ENCODE measurements around the gene MACROD2. TPM values are rescaled to one million over a fixed set of nuclear protein-coding genes. Genes with fewer than 3 reads are reported as not detected.

The MACROD2 gene
- total RNA-seq, 1 experiment from 2014 or later = 0.86 TPM

DNA sequence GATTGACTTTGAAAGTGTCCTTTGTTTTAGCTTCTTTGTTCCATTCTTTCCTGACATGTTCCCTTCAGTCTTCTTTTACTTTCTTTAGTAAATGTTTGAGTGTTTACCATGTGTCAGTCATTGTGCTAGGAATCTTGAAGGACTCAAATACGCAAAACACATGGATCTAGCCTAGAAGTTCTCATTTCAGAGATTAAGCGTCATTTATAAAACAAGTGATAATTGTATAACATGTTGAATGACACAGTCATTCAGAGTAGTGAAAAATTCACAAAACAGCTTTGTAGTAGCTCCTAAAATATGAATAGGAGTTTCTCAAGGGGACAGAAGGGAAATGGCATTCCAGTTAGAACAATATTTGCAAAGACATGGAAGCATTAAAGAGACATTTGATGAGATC is 66.9 kb downstream of the MACROD2 start:
- no peak for DNase-seq (ENCODE audit: low read depth)

DNA sequence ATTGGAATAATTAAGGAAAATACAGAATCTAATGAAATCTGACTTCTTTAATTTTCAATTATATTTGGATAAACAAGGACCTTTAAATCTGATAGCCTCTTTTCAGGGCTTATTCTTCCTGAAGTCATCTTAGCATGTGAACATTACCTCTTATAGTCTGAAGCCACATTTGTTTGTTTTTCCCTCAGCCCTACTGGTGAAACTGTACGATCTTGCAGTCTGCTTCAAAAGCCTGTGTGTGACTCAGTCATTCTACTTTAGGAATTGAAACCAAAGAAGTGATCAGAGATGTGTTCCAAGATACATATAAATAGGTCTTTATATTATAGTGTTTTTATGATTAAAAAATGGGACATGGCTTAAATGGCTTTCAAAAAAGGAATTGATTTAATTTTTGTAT is 67.5 kb downstream of the MACROD2 start:
- no peak for DNase-seq (ENCODE audit: low read depth)

DNA sequence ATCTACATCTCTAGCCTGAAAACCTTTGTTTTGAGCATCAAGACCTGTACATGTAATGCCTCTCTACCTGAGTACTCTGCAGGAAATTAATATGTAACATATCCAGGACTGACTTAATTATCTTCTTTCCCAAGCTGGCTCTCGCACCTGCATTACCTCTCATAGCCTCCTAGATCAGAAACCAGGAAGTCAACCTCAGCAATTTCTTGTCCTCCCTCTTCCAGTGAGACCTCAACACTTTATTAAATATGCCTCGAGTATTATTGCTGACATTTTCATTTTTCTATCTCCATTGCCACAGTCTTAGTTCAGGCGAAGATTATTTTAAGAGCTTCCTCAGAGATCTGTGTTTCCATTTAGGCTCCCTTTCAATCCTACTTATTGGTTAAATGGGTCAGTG is 69.0 kb downstream of the MACROD2 start:
- DNase-seq (ENCODE audit: low read depth) = no peak

GRCh38 chr20:14064921-14065320 is 69.6 kb downstream of the MACROD2 start:
- DNase-seq (ENCODE audit: low read depth) = no peak

DNA sequence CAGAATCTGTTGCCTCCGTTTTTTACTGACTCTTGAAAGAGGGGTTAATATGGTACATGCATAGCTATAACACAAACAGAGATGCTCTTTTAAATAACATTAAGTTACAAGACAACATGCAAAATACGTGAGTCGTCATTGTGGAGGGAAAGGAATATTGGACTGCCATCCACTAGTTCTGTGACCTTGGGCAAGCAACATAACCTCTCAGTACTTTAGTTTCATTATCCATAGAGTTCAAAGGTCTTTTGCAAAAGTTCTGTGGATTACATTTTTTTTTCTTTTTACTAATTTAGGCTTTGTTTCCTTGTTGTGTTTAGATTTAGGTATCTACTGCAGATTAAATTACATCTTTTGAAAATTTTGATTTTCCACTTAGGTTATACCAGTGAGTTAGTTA is 70.5 kb downstream of the MACROD2 start:
- DNase-seq (ENCODE audit: low read depth) = no peak

GRCh38 chr20:14067603-14068002 is 72.3 kb downstream of the MACROD2 start:
- no peak for DNase-seq (ENCODE audit: low read depth)

DNA sequence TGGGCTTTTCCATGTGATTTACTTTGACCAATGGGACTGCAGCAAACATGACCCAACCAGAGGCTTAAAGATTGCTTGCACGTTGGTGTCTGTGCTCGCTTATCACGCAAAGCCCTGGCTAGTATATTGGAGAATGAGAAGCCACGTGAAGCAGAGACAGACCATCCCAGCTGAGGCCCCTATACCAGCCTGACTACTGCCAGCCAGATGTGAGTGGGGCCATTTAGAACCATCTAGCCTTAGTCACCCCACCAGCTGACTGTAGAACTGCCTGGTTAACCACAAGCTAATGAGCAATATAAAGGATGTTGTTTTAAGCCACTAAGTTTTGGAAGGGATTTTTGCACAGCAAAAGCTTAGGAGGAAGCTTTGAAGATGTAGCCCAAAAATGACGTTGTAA is 74.5 kb downstream of the MACROD2 start:
- DNase-seq (ENCODE audit: low read depth) = peak; percentile 35

DNA sequence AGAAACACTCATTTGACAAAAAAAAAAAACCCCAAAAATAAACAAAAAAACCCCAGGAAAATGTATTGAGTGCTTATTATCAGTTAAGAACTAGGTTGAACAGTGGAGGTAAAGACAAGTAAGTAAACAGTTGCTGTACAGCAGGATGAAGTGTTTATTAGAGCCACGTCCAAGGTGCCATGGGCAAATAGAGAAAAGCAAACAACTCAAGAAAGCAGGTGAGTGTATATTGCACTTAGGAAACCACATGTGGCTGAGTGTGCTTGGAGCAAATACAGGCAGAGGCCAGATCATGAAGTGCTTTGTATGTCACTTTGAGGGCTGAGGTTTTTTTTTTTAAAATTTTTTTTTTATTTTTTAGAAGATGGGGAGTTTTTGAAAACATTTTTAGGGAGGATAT is 98.3 kb downstream of the MACROD2 start:
- DNase-seq (ENCODE audit: low read depth) = no peak

GRCh38 chr20:14098261-14098660 is 102.9 kb downstream of the MACROD2 start:
- no peak for DNase-seq (ENCODE audit: low read depth)

DNA sequence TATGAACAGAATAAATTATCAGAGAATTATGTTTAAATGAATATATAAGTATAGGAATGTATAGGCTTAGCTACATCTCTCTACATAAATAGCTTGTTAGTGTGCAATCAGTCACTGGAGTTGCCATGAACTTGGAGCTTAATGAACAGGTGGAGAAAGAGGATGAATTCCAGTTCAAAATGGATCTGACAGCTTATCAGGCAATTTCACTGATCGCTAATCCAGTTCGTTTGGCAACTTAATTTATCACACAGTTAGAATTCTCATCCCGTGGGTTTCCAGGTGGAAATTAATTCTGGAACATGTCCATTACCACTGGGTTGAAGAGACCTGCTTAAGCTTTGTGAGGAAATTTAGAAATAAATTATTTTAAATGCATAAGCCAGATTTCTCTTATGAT is 118.1 kb downstream of the MACROD2 start:
- no peak for DNase-seq (ENCODE audit: low read depth)

DNA sequence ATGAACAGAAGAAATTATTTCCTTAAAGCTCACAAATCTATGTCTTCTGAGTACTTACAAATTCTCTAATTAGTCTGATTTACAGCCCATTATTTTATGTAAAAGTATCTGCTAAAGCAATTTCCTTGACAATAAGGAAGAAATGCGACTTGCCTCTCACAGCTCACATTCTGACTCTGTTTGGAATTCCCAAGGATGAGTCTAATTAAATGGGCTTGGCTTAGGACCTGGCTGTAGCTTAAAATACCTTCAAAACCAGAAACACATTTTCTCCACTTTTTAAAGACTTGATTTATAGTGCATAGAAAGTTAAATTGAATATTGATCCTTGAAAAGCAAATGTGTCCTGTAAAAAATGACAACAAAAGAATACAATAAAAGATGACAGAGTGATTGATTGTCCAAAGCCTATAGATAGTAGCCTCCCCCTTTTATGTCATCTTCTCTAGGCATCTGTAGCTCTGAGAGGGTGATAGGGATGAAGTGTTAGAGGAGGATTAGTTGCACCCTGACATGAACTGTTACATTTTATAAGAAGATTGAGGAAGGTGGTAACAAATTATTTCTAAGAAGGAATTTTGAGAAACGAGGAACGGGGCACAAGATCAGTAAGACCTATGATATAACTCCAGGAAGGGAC is 118.9 kb downstream of the MACROD2 start:
- DNase-seq (ENCODE audit: low read depth) = no peak

GRCh38 chr20:14116037-14116436 is 120.7 kb downstream of the MACROD2 start:
- DNase-seq (ENCODE audit: low read depth) = no peak

DNA sequence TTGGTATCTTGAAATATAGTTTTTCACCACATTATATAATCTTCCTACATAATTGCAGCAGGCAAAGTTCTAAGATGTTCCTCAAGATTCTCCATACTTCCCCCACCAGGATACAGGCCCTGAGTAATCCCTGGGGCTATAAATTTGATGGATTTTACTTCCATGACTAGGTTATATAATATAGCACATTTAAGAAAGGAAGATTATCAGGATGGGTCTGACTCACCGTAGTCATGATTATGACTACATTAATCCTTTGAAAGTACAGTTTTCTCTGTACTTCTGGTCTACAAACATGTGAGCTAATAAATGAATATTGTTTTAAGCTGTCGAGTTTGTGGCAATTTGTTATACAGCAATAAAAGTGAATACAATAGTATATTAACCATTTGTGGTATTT is 122.5 kb downstream of the MACROD2 start:
- DNase-seq (ENCODE audit: low read depth) = no peak

DNA sequence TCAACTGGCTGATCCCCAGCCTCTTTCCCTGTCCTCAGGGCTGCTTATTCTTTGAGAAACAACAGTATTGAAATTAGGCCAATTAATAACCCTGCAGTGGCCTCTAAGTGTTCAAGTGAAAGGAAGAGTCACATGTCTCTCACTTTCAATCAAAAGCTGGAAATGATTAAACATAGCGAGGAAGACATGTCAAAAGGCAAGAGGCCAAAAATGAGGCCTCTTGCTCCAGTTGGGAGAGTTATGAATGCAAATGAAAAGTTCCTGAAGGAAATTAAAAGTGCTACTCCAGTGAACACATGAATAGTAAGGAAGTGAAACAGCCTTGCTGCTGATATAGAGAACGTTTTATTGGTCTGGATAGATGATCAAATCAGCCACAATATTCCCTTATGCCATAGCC is 131.5 kb downstream of the MACROD2 start:
- DNase-seq (ENCODE audit: low read depth) = no peak

- no peak for DNase-seq (ENCODE audit: low read depth)
Measured at GRCh38 chr20:14127514-14128223, 132.4 kb downstream of the MACROD2 start.

- DNase-seq (ENCODE audit: low read depth) = no peak
Measured at GRCh38 chr20:14134004-14134403, 138.7 kb downstream of the MACROD2 start.

- peak; percentile 6 for DNase-seq (ENCODE audit: low read depth)
Measured at GRCh38 chr20:14142171-14142570, 146.9 kb downstream of the MACROD2 start.

- DNase-seq (ENCODE audit: low read depth) = no peak
Measured at GRCh38 chr20:14142964-14143627, 147.8 kb downstream of the MACROD2 start.

- peak; percentile 7 for DNase-seq (ENCODE audit: low read depth)
Measured at GRCh38 chr20:14148042-14148441, 152.7 kb downstream of the MACROD2 start.

GRCh38 chr20:14155361-14155760 is 160.0 kb downstream of the MACROD2 start:
- DNase-seq (ENCODE audit: low read depth) = no peak

- no peak for DNase-seq (ENCODE audit: low read depth)
Measured at GRCh38 chr20:14178528-14178927, 183.2 kb downstream of the MACROD2 start.

DNA sequence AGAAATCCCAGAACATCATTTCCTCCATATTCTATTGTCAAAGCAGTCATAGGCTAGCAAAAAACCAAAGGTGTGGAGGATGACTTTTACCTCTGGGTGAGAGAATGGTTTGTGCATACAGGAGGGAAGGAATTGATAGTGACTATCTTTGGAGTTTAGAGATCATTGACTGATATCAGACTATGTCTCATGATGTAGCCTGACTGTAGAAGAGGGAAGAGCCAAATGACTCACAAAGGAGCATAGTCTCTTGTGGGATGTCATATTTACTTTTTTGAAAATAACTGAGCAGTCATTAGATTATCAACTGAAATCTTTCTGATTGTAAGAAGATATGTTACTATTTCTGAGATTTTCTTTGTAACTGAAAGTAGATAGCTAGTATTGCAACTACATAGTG is 183.6 kb downstream of the MACROD2 start:
- no peak for DNase-seq (ENCODE audit: low read depth)

DNA sequence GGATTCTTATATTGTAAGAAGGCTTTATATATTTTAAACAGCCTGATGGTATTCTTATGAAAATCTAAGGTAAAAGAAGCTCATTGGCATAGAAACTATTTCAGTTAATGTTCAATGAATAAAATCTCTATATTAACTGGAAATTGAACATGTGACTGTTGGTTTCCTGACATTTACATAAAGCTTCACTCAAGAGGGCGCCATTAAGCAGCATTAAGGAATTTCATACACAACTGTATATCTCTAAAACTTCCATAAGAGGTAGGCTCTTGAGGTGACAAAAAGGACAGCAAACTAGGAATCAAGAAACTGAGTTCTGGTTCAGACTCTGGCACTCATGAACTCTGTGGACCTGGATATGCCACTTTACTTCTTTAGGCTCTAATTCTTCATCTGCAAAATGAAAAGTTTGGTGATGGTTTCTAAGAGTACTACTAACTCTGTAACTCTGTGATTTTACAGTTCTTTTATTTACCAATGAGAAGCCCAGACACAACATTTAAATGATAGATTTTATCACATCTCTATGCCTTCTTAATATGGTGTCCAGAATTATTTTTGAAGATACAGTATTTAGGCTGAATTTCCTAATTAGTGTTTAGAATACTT is 194.6 kb downstream of the MACROD2 start:
- no peak for DNase-seq (ENCODE audit: low read depth)

Measured in Daoy (cell line).